A172 (cell line): ENCODE measurements around the gene SAMD15. TPM values are rescaled to one million over a fixed set of nuclear protein-coding genes. Genes with fewer than 3 reads are reported as not detected.

Experiments used
- total RNA-seq: library from RNA; depleted of rRNA; stranded (reverse); fragments of >200 nt; shearing (Covaris generic); gene quantifications from 2 replicates; pipeline ENCODE4 v1.2.3, GENCODE V29; 2014; rRNA removed

SAMD15 gene
- total RNA-seq, 1 experiment from 2014 or later = 2.7 TPM

Other genes with a start within 250 kb of the SAMD15 start
- gene ZDHHC22, start 235.6 kb upstream of the SAMD15 start, total RNA-seq = not detected in 2 replicates
- 0.62 and 0.98 TPM in 2 replicates for gene TMEM63C, start 195.6 kb upstream of the SAMD15 start, total RNA-seq
- not detected in 2 replicates for gene NGB, start 106.2 kb upstream of the SAMD15 start, total RNA-seq
- gene POMT2, start 56.5 kb upstream of the SAMD15 start, total RNA-seq = 13.7 and 14.5 TPM in 2 replicates
- 28.6 and 30.4 TPM in 2 replicates for gene GSTZ1, start 56.3 kb upstream of the SAMD15 start, total RNA-seq
- 11.1 and 11.5 TPM in 2 replicates for gene TMED8, start 285 bp upstream of the SAMD15 start, total RNA-seq
- not detected in 2 replicates for gene NOXRED1, start 46.1 kb downstream of the SAMD15 start, total RNA-seq
- gene VIPAS39, start 80.2 kb downstream of the SAMD15 start, total RNA-seq = 16.1 and 20.5 TPM in 2 replicates
- gene AHSA1, start 80.7 kb downstream of the SAMD15 start, total RNA-seq = 178 and 229 TPM in 2 replicates
- gene ISM2, start 121.4 kb downstream of the SAMD15 start, total RNA-seq = 2.8 TPM in 1 of 2 replicates, not detected in the other
- gene SPTLC2, start 239.3 kb downstream of the SAMD15 start, total RNA-seq = 17.6 and 23.0 TPM in 2 replicates